PC-9 (cell line): Measurements from ENCODE around the gene GPC1. TPM values are rescaled to one million over a fixed set of nuclear protein-coding genes. Genes with fewer than 3 reads are reported as not detected.

Experiments used
- BruUV-seq: library from RNA; stranded (reverse); fragments of 400-500 nt; replicated peaks from 2 replicates; lab custom pipeline; 2021; lab: Mats Ljungman, UMichigan
- CTCF ChIA-PET: fragments of 300-600 bp; sonication (Branson Sonifier 250); formaldehyde crosslinking; loops from one replicate; lab custom pipeline; 2022; ENCODE audit warnings: antibody characterized with exemption; lab: Charles Lee
- POLR2A ChIA-PET: fragments of 300-600 bp; sonication (Branson Sonifier 250); formaldehyde crosslinking; loops from one replicate; lab custom pipeline; 2022; ENCODE audit warnings: antibody characterized with exemption; ENCODE audit not compliant: unreplicated experiment; lab: Charles Lee
- DNase-seq, 2 experiments: peaks; one replicate each; pipeline versions ENCODE4 v3.0.0 to v3.0.0-alpha.2; 2015 to 2022; ENCODE audit warnings: mixed read lengths in 1 of 2
- H2AFZ ChIP-seq: fragments of 200-600 bp; sonication (generic); 2 replicates; pipeline ENCODE4 v1.8.1; 2017; ENCODE audit warnings: antibody characterized with exemption
- H3F3A ChIP-seq: fragments of 200-600 bp; sonication (generic); 2 replicates; pipeline ENCODE4 v1.8.1; 2017; ENCODE audit warnings: antibody characterized with exemption, mild to moderate bottlenecking, low read depth; ENCODE audit not compliant: insufficient read depth
- H3K27ac ChIP-seq: fragments of 200-600 bp; sonication (generic); 2 replicates; pipeline ENCODE4 v1.6.1; 2016; ENCODE audit warnings: mixed run types
- H3K27me3 ChIP-seq: fragments of 200-600 bp; sonication (generic); 2 replicates; pipeline ENCODE4 v1.6.1; 2016; ENCODE audit warnings: low read depth, mixed run types; ENCODE audit not compliant: insufficient read depth
- H3K36me3 ChIP-seq: fragments of 200-600 bp; sonication (generic); 2 replicates; pipeline ENCODE4 v1.6.1; 2016; ENCODE audit warnings: low read depth, mixed run types
- H3K4me1 ChIP-seq: fragments of 200-600 bp; sonication (generic); replicated peaks from 2 replicates; pipeline ENCODE4 v1.6.1; 2016; ENCODE audit warnings: mixed run types; ENCODE audit not compliant: insufficient read depth
- H3K4me2 ChIP-seq: fragments of 200-600 bp; sonication (generic); 2 replicates; pipeline ENCODE4 v1.6.1; 2017; ENCODE audit warnings: mixed run types
- H3K4me3 ChIP-seq: fragments of 200-600 bp; sonication (generic); 2 replicates; pipeline ENCODE4 v1.6.1; 2016; ENCODE audit warnings: mixed run types
- H3K79me2 ChIP-seq: fragments of 200-600 bp; sonication (generic); 2 replicates; pipeline ENCODE4 v1.6.1; 2017; ENCODE audit warnings: low read depth, mixed run types
- H3K9me2 ChIP-seq: fragments of 200-600 bp; sonication (generic); 2 replicates; pipeline ENCODE4 v1.8.1; 2017; ENCODE audit warnings: mild to moderate bottlenecking; ENCODE audit not compliant: insufficient read depth
- H3K9me3 ChIP-seq: fragments of 200-600 bp; sonication (generic); 2 replicates; pipeline ENCODE4 v1.8.1; 2016; ENCODE audit warnings: low read depth; ENCODE audit not compliant: insufficient read depth
- H4K20me1 ChIP-seq: fragments of 200-600 bp; sonication (generic); 2 replicates; pipeline ENCODE4 v1.8.1; 2017; ENCODE audit not compliant: insufficient read depth
- CTCF ChIP-seq: fragments of 200-600 bp; sonication (generic); conservative IDR thresholded peaks from 2 replicates; pipeline ENCODE4 v1.6.1; 2017; ENCODE audit warnings: mixed run types, antibody characterized with exemption, mild to moderate bottlenecking, moderate library complexity
- EZH2 ChIP-seq: fragments of 200-600 bp; sonication (generic); IDR thresholded peaks from 2 replicates; pipeline ENCODE4 v1.8.0; 2017; ENCODE audit warnings: antibody characterized with exemption, low read depth
- intact Hi-C: fragments of 100-400 bp; cut with micrococcal nuclease; formaldehyde crosslinking; loops from one replicate; pipeline ENCODE4 v1.10.0; 2022; ENCODE audit not compliant: unreplicated experiment
- total RNA-seq: library from RNA; stranded (reverse); gene quantifications from 2 replicates; pipeline ENCODE4 v1.2.3, GENCODE V29; 2021

Gene GPC1
- total RNA-seq, 1 experiment from 2014 or later = 302 TPM

- TF ChIP-seq EZH2 = no peak
- TF ChIP-seq CTCF = no peak
- no peak overlapping the region for H3K27ac ChIP-seq
- no peak overlapping the region for H3K4me2 ChIP-seq
- no peaks in the 10 kb centered on the region for H3K27me3 ChIP-seq
- no peaks in the 10 kb centered on the region for H3K9me2 ChIP-seq
- DNase-seq = peak in 1 of 2 experiments; percentile 15
- H3F3A ChIP-seq = peaks cover 39% of the 10 kb centered on the region
- 0 out of 2 replicates have a peak, but pooled peaks cover 9% of the 10 kb centered on the region for H3K9me3 ChIP-seq
- H2AFZ ChIP-seq = no peak overlapping the region
- peaks cover 10% of the 10 kb centered on the region; the same call in 1 of the 2 replicates for H3K36me3 ChIP-seq
- intact Hi-C loops = no loop called here
- H4K20me1 ChIP-seq = peaks cover 13% of the 10 kb centered on the region; the same call in 1 of the 2 replicates
- CTCF ChIA-PET = interaction anchor here (0.6 kb wide), 1 partner anchor 11 kb away, joined by 3 read pairs; no protein-coding TSS in a partner anchor
- no peak overlapping the region for H3K4me3 ChIP-seq
- no TSS peak for BruUV-seq
- POLR2A ChIA-PET = no interaction called here
- H3K4me1 ChIP-seq = no peaks in the 10 kb centered on the region
- H3K79me2 ChIP-seq = no peaks in the 10 kb centered on the region
Measured at GRCh38 chr2:240468303-240469238, 33.1 kb downstream of the GPC1 start.

GRCh38 chr2:240469239-240469636 lies 33.8 kb downstream of the GPC1 start:
- intact Hi-C loops = no loop called here

More at GRCh38 chr2:240469239-240469636, 33.8 kb downstream of the GPC1 start:
- peak in 1 of 2 experiments; percentile 15 for DNase-seq
- no peaks in the 10 kb centered on the region for H3K79me2 ChIP-seq
- peaks cover 13% of the 10 kb centered on the region; the same call in 1 of the 2 replicates for H4K20me1 ChIP-seq
- no TSS peak for BruUV-seq
- no peak for TF ChIP-seq CTCF
- no peak for TF ChIP-seq EZH2
- H3K9me2 ChIP-seq = no peaks in the 10 kb centered on the region
- H3K27me3 ChIP-seq = no peaks in the 10 kb centered on the region
- no peaks in the 10 kb centered on the region for H3K4me1 ChIP-seq
- H3F3A ChIP-seq = peaks cover 34% of the 10 kb centered on the region
- 0 out of 2 replicates have a peak, but pooled peaks cover 13% of the 10 kb centered on the region for H3K9me3 ChIP-seq
- no peak overlapping the region for H3K4me2 ChIP-seq
- no peak overlapping the region for H3K4me3 ChIP-seq
- POLR2A ChIA-PET = no interaction called here
- H2AFZ ChIP-seq = no peak overlapping the region
- peaks cover 3% of the 10 kb centered on the region; the same call in 1 of the 2 replicates for H3K36me3 ChIP-seq
- H3K27ac ChIP-seq = no peak overlapping the region
- CTCF ChIA-PET = no interaction called here
